MG63 (cell line): ENCODE data around the gene IGFN1. TPM values are rescaled to one million over a fixed set of nuclear protein-coding genes. Genes with fewer than 3 reads are reported as not detected.
"Not testable (repeated sequence)": the region's sequence is repeated elsewhere in the genome, so short reads cannot be mapped to it uniquely, and the experiment has no call there.

Experiments
- DNase-seq: peaks from one replicate; pipeline ENCODE4 v3.0.0-alpha.2; 2020
- H3K27me3 ChIP-seq: fragments of 250-450 bp; sonication (Bioruptor Pico); 2 replicates; pipeline ENCODE4 v1.5.1; 2020; ENCODE audit warnings: mild to moderate bottlenecking, moderate library complexity
- H3K36me3 ChIP-seq: fragments of 250-450 bp; sonication (Bioruptor Pico); 2 replicates; pipeline ENCODE4 v1.5.1; 2020; ENCODE audit warnings: mild to moderate bottlenecking, moderate library complexity
- H3K4me3 ChIP-seq: fragments of 250-450 bp; sonication (Bioruptor Pico); 2 replicates; pipeline ENCODE4 v1.5.1; 2020; ENCODE audit warnings: mild to moderate bottlenecking, moderate library complexity
- H3K9me3 ChIP-seq: fragments of 250-450 bp; sonication (Bioruptor Pico); 2 replicates; pipeline ENCODE4 v1.5.1; 2020; ENCODE audit warnings: mild to moderate bottlenecking, moderate library complexity
- total RNA-seq: library from RNA; depleted of rRNA; stranded (reverse); fragments of >200 nt; shearing (Covaris generic); gene quantifications from 2 replicates; pipeline ENCODE4 v1.2.3, GENCODE V29; 2014; ENCODE audit warnings: low replicate concordance

Gene IGFN1
- total RNA-seq, 1 experiment from 2014 or later: 0.16 TPM

DNA sequence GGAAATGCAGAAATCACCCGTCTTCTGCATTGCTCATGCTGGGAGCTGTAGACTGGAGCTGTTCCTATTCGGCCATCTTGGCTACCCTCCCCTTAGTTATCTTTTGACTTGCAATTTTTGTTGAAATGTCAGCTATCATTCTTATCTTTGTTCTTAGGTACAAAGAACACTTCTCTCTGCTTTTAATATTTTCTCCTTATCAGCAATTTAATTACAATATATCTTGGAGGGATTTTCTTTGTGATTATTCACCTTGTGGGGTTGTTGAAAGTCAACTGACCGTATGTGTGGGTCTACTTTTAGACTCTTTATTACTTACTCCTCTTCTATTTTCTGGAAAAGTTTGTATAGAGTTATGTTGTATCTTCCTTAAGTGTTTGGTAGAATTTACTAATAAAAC, 49.5 kb downstream of the IGFN1 start:
- Histone ChIP-seq H3K36me3 (no peaks in the 10 kb centered on the region), H3K4me3 (no peak overlapping the region), H3K9me3 (peaks cover 2% of the 10 kb centered on the region; the same call in 1 of the 2 replicates), H3K27me3 (peaks cover 47% of the 10 kb centered on the region)
- no peak for DNase-seq

DNA sequence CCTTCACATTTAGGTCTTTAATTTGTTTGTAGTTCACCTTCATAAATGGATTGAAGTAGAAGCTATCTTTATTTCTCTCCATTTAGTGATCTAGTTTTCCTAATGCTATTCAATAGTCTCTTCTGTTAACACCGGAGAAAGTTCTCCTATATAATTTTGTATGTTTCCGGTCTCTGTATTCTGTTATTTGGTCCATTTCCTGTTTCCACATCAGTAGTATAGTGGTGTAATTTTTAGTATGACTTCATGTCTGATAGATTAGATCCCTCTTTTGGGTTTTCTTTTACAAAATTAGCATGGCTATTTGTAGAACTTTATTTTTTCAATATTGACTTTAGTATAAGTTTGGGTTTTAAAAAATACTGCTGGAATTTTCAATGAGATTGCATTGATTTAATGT, 51.1 kb downstream of the IGFN1 start:
- H3K4me3 ChIP-seq: no peak overlapping the region
- peaks cover 60% of the 10 kb centered on the region for H3K27me3 ChIP-seq
- H3K9me3 ChIP-seq: no peaks in the 10 kb centered on the region
- DNase-seq: no peak
- H3K36me3 ChIP-seq: no peaks in the 10 kb centered on the region

DNA sequence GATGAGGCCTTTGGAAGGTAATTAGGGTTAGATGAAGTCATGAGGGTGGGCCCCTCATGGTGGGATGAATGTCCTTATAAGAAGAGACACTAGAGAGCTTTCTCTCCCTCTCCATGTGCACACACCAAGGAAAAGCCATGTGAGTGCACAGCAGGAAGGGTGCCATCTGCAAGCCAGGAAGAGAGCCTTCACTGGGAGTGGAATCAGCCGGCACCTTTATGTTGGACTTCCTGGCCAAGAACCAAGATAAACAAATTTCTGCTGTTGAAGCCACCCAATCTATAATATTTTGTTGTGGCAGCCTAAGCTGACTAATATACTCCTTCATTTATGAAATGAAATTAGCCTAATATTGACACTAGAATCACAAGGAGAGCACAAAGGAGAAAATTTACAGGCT, 54.5 kb downstream of the IGFN1 start:
- Histone ChIP-seq H3K9me3 (no peaks in the 10 kb centered on the region), H3K4me3 (no peak overlapping the region), H3K36me3 (no peaks in the 10 kb centered on the region), H3K27me3 (peaks cover 57% of the 10 kb centered on the region)
- no peak for DNase-seq

DNA sequence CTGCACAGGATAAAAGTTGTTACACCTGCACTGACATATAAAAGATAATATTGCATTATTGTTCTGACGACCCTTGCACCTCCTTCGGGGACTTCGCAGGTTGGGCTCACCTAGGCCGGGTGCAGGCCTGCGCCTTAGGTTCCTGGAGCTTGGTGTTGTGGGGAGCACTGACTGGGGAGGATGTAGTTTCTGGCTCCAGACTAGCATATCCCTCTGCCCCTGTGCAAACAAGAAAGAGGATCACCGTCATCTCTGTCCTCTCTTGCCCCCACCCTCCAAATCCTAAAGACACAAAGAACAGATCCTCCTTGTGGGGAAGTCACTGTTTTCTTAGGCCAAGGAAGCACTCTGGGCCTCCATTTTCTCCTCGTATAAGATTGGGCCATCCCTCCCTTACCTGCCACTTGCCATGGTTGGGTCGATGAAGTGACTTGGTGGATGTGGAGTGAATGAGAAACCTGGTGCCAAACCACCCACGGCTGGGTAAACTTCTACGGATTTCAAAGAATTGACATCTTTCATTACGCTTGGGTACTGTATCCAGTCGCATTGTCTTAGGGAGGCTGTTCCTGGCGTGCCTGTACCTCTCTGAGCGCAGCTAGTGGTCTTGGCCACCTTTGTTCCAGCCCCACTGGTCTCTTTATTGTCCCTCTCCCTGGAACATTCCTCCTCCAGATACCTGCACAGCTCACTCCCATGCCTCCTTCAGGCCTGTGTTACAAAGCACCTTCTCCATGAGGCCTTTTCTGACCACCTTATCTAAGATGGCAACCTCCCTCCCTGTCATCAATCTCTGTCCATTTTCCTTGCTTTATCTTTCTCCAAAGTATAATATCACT, 58.3 kb downstream of the IGFN1 start:
- Histone ChIP-seq H3K36me3 (no peaks in the 10 kb centered on the region), H3K9me3 (no peaks in the 10 kb centered on the region), H3K4me3 (no peak overlapping the region), H3K27me3 (peaks cover 22% of the 10 kb centered on the region)
- DNase-seq: no peak

DNA sequence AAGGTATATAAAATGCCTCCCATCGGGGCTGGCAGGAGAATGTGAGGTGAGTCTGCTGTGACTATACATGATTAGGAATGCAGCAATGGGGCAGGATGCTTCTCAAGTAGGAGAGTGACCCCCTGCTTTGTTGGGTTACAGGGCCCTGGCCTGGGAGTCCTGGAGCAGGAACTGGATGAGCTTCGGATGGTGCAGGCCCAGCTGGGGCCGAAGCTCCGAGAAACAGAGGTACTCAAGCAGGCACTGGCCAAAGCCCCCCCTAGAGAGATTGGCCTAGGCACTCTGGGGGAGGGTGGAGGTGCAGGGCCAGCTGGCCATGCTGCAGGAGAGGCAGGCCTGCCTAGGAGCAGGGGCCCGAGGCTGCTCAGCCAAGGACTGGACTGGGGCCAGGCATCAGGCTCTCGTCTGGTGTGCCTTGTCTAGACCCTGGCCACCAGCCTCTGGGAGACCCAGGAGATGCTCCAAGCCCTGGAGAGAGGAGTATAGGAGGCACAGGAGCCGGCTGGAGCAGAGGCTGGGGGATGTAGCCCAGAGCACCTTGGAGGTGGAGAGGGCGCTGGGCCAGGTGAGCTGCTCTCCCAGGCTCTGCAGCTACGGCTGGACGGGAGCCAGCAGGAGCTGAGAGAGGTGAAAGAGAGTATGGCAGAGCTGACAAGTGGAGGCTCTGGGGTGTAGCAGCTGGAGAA, 59.8 kb downstream of the IGFN1 start:
- H3K4me3 ChIP-seq: no peak overlapping the region
- peaks cover 11% of the 10 kb centered on the region for H3K27me3 ChIP-seq
- H3K9me3 ChIP-seq: no peaks in the 10 kb centered on the region
- no peaks in the 10 kb centered on the region for H3K36me3 ChIP-seq
- no peak for DNase-seq

DNA sequence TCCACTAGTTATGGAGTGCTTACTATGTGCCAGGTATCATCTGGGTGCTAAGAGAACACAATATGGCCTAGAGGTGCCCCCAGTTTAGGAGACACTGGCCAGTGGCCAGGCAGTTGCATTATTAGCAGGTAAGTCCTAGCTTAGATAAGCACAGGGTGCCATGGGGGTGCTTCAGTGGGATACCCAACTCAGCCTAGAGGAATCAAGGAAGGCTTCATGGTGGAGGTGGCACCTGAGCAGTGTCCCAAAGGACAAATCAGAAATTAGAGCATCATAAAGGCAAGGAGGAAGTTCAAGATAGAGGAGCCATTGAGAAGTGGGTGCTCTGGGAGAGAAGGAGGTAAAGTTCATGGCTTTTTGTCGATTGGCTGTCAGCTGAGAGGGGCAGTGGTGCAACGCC, 60.8 kb downstream of the IGFN1 start:
- Histone ChIP-seq H3K36me3 (no peaks in the 10 kb centered on the region), H3K4me3 (no peak overlapping the region), H3K27me3 (peaks cover 3% of the 10 kb centered on the region; the same call in 1 of the 2 replicates), H3K9me3 (no peaks in the 10 kb centered on the region)
- DNase-seq: no peak

DNA sequence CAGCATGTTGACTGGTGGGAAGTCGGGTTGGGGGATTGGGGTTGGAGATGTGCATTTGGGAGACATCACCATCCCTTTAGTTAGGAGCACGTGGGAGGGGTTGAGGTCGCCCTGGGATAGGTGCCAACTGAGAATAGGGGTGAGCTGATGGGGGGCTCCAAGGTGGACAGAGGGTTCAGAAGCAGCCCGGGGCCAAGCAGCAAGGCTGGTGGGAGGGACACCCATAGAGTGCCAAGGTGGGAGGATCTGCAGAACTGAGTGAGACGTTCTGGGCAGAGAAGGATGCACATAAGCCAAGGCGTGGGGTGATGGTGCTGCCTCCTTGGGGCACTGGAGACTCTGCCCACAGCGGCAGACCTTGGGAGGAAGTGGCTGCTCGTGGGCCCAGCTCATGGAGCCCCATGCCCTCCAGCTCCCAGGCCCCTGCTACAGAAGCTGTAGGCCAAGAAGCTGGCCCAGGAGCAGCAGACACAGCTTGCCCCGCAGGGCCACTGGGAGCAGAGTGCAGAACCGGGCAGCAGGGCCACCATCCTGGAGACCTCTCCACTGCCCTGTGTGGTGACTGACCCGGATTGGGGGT, 61.3 kb downstream of the IGFN1 start:
- Histone ChIP-seq H3K36me3 (no peaks in the 10 kb centered on the region), H3K27me3 (no peaks in the 10 kb centered on the region), H3K4me3 (no peak overlapping the region), H3K9me3 (no peaks in the 10 kb centered on the region)
- DNase-seq: no peak

DNA sequence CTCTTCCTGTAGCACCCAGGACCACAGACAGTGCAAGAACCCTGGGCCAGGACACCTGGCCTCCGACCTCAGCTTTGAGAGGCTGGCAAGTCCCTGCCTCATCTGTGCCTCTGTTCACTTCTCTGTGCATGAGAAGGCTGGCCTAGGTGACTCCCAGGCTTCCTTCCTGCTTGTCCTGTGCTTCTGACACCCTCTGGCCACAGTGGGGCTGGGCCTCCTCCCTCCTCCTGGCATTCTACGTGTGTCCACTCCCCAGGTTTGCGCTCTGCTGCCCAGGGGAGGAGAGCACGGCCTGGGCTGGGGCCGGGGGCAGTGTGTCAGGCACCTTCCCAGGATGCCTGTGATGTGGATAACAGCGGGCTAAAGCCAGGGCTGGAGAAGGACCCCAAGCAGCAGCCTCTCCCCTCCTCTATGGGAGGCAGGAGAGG, 62.3 kb downstream of the IGFN1 start:
- Histone ChIP-seq H3K4me3 (no peak overlapping the region), H3K9me3 (no peaks in the 10 kb centered on the region), H3K36me3 (no peaks in the 10 kb centered on the region), H3K27me3 (no peaks in the 10 kb centered on the region)
- DNase-seq: no peak

DNA sequence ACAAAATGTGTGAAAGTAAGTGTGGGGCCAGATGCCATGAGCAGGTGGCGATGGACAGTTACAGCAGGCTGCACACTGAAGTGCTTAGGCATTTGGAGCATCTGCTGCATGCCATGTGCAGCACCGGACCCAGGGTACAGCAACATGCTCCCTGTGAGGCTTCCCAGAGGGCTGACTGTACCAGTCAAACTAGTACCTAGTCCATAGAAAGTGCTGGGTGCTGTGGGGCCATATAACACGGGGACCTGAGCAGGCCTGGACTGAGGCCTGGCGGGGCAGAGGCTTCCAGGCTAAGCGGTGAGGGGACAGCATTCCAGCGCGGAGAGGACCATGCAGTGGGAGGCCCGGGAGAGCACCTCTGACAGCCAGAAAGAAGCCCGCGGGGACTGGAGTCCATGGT, 62.8 kb downstream of the IGFN1 start:
- Histone ChIP-seq H3K4me3 (no peak overlapping the region), H3K9me3 (no peaks in the 10 kb centered on the region)
- no peak for DNase-seq

DNA sequence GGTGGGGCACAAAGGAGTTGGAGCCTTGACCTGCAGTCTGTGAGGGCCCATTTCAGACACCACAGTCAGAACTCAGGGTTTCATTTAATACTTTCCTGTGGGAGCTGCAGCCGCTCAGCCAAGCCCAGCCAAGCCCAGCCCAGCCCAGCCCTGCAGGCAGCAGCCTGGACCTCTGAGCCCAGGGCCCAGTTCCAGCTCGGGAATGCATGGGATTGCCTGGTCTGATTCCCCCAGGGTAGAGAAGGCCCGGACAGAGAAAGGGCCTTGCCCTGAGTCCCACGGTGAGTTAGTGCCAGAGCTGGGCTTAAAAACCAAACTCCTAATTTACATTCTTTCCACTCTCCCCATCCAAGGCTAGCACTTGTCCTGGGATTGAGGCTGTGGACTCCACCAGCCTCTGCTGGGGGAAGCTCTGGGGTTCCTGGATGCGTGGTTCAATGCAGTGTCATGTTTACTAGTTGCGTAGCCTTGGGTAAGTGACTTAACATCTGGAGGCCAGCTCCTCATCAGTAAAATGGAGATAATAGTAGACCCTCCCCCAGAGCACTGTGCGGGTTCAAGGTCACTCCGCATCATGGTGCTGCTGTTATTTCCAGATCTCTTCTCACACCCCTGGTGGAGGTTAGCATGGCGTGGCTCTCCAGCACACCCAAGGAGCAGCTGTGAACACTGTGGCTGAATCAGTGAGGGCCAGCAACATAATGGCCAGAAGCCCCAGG, 63.4 kb downstream of the IGFN1 start:
- Histone ChIP-seq H3K4me3 (no peak overlapping the region), H3K27me3 (no peaks in the 10 kb centered on the region), H3K36me3 (no peaks in the 10 kb centered on the region), H3K9me3 (no peaks in the 10 kb centered on the region)
- no peak for DNase-seq

More for the DNA sequence above, 62.8 kb downstream of the IGFN1 start:
- Histone ChIP-seq H3K27me3 (no peaks in the 10 kb centered on the region), H3K36me3 (no peaks in the 10 kb centered on the region)

DNA sequence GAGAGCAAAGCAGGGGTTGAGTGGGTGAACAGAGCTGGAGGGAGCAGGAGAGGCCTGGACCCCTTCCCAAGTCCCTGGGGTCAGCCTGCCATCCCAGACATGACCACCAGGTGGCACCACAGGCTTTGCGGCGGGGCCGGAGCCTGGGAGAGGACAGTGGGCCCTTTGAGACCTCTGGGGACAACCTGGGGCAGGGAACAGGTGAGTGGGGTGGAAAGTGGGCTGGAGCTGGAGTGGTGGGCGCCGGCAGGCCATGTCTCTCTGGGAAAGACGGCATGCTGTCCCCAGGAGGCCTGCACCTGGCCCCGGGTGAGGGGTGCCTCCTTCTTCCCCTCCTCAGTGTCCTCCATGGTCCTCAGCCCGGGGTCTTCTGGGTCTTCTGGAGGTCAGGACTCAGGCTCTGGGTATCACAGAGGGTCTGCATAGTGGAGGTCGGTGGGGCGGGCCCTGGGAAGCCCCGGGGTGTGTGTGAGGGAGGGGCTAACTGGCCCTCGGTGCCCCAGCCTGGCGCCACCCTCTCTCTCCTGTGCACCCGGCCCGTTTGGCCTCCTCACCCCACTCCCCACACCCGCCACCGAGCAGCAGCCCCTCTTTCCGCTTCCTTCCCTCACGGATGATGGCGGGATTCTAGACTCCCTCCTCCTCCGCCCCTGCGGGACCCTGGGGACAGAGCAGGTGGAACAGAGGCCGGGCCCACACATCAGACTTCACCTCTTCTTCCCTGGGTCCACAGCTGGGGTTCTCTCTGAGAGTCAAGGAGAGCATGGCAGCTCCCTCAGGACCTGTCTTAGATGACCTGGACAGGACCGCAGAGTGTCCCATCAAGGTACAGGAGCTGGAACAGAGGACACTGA, 64.2 kb downstream of the IGFN1 start:
- H3K36me3 ChIP-seq: no peaks in the 10 kb centered on the region
- H3K27me3 ChIP-seq: no peaks in the 10 kb centered on the region
- H3K4me3 ChIP-seq: no peak overlapping the region
- peak; percentile 43 for DNase-seq
- H3K9me3 ChIP-seq: no peaks in the 10 kb centered on the region

DNA sequence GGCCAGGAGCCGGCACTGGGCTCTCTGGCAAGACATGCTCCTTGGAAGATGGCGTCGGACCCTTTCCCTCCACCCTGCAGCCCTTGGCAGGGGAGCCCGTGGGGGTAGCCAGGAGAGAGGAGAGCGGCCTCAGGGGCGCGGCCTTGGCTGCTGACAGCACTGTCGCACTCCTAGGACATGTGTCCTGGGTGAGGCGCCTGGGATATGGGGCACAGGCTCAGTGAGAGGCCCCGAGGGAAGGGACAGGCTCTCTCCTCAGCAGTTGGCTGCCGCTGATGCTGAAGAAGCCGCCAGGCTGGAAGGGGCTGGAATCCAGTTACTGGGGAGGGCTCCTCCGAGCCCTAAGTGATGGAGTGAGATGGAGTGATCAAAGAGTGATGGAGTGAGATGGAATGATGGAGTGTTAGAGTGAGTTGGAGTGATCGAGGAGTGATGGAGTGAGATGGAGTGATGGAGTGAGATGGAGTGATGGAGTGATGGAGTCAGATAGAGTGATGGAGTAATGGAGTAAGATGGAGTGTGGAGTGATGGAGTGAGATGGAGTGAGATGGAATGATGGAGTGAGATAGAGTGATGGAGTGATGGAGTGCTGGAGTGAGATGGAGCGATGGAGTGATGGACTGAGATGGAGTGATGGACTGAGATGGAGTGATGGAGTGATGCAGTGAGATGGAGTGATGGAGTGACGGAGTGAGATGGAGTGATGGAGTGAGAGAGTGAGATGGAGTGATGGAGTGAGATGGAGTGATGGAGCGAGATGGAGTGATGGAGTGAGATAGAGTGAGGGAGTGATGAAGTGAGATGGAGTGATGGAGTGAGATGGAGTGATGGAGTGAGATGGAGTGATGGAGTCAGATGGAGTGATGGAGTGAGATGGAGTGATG, 65.1 kb downstream of the IGFN1 start:
- H3K27me3 ChIP-seq: no peaks in the 10 kb centered on the region
- DNase-seq: no peak
- H3K36me3 ChIP-seq: no peaks in the 10 kb centered on the region
- no peaks in the 10 kb centered on the region for H3K9me3 ChIP-seq
- no peak overlapping the region for H3K4me3 ChIP-seq

DNA sequence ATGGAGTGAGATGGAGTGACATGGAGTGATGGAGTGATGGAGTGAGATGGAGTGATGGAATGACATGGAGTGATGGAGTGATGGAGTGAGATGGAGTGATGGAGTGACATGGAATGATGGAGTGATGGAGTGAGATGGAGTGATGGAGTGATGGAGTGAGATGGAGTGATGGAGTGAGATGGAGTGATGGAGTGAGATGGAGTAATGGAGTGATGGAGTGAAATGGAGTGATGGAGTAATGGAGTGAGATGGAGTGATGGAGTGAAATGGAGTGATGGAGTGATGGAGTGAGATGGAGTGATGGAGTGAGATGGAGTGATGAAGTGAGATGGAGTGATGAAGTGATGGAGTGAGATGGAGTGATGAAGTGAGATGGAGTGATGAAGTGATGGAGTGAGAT, 67.5 kb downstream of the IGFN1 start:
- H3K9me3 ChIP-seq, DNase-seq, H3K27me3 ChIP-seq, H3K4me3 ChIP-seq, H3K36me3 ChIP-seq: not testable (repeated sequence)

DNA sequence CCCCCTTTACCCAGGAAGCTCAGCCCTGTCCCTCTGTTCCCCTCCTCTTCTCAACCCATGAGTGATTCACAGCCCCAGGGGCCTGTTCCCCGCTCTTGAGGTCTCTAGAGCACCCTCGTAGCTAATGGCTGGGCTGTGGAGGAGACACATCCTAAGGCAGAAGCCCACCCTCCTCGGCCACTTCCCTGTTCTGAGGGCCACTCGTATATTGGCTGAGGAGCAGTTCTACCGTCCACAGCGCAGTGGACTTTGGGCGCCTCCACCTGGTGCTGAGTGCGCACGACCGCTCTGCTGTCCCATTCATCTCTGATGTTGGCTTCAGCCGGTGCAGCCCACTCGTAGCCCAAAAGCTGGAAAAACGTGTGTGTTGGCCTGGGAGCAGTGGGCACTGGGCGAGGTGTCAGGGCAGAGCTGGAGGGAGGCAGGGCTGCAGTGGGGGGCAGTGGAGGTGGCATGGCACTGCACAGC, 68.2 kb downstream of the IGFN1 start:
- no peaks in the 10 kb centered on the region for H3K36me3 ChIP-seq
- H3K27me3 ChIP-seq: no peaks in the 10 kb centered on the region
- no peak for DNase-seq
- H3K4me3 ChIP-seq: no peak overlapping the region
- H3K9me3 ChIP-seq: no peaks in the 10 kb centered on the region

DNA sequence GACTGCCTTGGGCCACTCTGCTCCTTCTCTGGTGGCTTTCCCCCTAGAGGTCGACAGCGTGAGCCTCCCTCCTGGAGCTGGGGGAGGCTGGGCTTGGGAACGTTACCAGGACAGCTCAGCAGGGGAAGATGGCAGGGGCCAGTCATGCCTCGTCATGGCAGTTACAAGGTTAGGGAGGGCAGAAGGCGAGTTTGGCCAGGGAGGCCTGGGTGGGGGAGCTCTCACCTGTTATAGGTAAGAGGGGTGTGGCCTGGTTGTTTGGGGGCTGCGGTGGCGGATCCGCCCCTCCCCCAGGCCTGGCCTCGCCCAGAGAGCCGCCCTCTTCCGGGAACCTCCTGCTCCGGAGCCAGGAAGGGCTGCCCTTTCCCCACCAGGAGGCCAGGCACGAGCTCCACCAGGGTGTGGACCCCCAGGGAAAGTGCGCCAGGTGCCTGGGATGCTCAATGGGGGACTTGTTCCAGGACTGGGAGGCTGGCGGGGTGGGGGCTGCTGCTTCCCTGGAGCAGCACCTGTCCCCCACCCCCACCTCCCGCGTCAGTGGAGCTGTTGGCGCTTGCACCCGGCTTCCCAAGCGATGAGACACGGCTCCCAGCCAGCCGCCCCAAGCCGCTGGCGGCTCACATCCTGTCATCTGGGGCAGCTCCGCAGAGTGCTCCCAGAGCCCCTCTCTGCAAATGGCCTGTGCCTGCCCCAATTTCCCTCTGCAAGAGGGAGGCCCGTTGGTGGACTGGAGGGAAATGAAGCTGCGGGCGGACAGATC, 69.0 kb downstream of the IGFN1 start:
- no peaks in the 10 kb centered on the region for H3K36me3 ChIP-seq
- H3K4me3 ChIP-seq: no peak overlapping the region
- peak; percentile 73 for DNase-seq
- no peaks in the 10 kb centered on the region for H3K27me3 ChIP-seq
- H3K9me3 ChIP-seq: no peaks in the 10 kb centered on the region
